Measurements from ENCODE around the gene CDH10.

The CDH10 gene

DNA sequence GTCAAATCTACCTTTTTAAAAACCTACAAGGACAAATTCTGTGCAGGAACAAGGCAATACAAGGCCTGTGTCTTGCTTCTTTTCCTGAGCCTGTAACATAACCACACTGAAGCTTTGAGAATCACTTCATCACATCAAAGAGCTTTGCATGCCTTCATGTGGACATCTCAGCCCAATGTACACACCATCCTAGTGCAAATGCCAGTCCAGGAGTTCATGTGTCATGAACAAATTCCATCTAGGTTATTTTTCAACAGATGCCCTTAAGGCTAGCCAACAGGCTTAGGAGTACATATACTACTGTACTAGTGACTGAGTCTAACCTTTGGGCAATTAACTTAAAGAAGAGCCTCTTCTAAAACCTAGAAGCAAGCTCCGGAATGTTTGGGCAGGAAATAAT, 106.4 kb downstream of the CDH10 start:
- TF ChIP-seq, protein P1, sequence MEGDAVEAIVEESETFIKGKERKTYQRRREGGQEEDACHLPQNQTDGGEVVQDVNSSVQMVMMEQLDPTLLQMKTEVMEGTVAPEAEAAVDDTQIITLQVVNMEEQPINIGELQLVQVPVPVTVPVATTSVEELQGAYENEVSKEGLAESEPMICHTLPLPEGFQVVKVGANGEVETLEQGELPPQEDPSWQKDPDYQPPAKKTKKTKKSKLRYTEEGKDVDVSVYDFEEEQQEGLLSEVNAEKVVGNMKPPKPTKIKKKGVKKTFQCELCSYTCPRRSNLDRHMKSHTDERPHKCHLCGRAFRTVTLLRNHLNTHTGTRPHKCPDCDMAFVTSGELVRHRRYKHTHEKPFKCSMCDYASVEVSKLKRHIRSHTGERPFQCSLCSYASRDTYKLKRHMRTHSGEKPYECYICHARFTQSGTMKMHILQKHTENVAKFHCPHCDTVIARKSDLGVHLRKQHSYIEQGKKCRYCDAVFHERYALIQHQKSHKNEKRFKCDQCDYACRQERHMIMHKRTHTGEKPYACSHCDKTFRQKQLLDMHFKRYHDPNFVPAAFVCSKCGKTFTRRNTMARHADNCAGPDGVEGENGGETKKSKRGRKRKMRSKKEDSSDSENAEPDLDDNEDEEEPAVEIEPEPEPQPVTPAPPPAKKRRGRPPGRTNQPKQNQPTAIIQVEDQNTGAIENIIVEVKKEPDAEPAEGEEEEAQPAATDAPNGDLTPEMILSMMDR (IDR thresholded peaks at IDR 0.05; ENCODE audit: low read length, missing control alignments) = no peak
- no peak overlapping the region for H3K4me3 ChIP-seq (replicated peaks; ENCODE audit: low read depth, low read length)
- no peak for DNase-seq (ENCODE audit: low read depth)

DNA sequence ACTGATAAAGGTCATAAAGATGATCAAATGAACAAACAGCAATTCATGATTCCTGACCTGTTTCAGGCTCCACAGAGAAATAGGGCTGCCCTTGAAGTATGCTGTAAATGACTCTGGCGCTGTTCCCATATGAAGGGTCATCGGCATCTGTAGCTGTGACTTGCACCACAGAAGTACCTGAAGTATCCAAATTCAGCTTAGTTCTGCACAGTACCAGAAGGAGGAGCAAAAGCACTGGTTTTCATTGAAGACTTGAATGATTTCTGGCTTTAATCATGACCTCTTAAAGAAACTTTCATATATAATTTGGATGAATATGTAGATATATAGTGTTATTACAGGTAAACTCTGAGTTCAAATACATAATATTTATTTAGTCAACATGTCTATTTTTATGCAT, 109.1 kb downstream of the CDH10 start:
- DNase-seq (ENCODE audit: low read depth) = no peak
- TF ChIP-seq, protein P1 (IDR thresholded peaks at IDR 0.05; ENCODE audit: low read length, missing control alignments) = no peak
- H3K4me3 ChIP-seq (replicated peaks; ENCODE audit: low read depth, low read length) = no peak overlapping the region

DNA sequence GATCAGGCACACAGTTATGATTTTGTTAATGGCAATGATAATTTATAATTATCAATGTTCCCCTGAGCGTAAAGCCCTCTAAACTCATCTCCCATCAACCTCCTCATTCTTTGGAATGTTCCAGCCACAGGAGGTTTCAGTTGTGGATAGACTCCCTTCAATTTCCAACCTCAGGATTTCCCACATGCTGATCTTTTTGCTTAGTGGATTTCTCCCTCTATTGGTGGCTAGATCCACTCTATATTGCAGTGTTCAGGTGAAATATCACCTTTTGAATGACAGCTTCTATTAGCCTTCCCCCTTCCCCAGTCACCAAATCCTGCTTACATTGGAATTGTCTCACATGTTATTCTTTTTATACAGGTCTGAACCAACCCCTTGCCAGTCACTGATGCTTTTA, 113.9 kb downstream of the CDH10 start:
- DNase-seq (ENCODE audit: low read depth) = no peak
- no peak overlapping the region for H3K4me3 ChIP-seq (replicated peaks; ENCODE audit: low read depth, low read length)
- TF ChIP-seq, protein P1 (IDR thresholded peaks at IDR 0.05; ENCODE audit: low read length, missing control alignments) = no peak

DNA sequence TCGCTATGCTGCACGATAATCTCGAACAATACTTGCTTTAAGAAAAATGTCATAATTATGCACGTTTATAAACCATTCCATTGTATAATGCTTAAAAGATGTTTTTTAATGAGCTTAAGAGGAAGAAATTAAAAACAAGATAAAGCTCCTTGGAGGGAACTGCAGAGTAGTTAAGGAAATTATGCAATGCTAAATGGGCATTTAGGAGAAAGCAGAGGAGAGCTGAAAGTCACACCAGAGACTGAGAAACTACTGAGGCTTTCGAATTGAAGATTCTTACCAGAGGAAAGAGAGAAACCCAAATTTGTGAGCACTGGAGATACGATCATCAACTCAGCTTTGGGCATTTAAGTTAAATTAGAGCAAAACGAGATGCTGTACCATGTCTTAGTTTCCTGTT, 119.4 kb downstream of the CDH10 start:
- DNase-seq (ENCODE audit: low read depth) = no peak
- TF ChIP-seq, protein P1 (IDR thresholded peaks at IDR 0.05; ENCODE audit: low read length, missing control alignments) = no peak
- H3K4me3 ChIP-seq (replicated peaks; ENCODE audit: low read depth, low read length) = no peak overlapping the region

DNA sequence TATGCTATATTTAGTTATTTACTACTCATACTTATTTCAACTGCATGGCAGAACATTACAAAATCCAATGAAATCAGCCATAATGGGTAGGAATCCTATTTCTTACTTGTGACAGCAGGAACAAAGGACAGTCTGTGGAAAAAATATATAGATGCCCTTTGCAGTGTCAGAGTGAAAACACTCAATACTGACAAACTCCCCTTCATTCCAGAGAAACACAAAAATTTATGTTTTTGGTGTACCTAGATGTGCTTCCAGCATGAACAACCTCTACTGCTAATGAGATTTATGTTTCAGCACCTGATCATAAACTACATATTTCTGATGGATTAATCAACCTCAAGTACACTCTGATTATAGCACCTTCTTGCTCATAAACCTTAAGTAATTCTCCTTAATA, 132.4 kb downstream of the CDH10 start:
- DNase-seq (ENCODE audit: low read depth) = no peak
- H3K4me3 ChIP-seq (replicated peaks; ENCODE audit: low read depth, low read length) = no peak overlapping the region
- TF ChIP-seq, protein P1 (IDR thresholded peaks at IDR 0.05; ENCODE audit: low read length, missing control alignments) = no peak

DNA sequence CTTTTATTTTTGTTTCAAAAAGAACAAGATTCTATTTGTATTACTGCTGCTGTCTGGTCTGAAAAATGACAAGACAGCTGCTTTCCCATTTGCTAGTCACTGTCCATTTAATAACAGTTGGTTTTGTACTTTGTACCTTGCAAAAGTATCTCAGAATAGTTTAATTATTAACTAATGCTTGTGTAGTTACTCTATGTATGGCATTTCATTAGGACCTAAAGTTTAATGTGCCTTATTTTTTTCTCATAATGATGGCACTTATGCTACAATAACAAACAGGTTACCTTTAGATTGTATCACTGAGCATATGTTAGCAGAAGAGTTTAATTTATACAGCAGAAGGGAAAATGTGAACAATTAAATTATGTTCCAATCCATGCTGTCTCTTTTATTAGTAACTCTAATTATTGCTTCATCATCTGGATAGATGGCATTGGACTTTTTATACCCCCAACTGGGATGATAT, 134.2 kb downstream of the CDH10 start:
- TF ChIP-seq, protein P1 (IDR thresholded peaks at IDR 0.05; ENCODE audit: low read length, missing control alignments) = no peak
- DNase-seq (ENCODE audit: low read depth) = no peak
- H3K4me3 ChIP-seq (replicated peaks; ENCODE audit: low read depth, low read length) = no peak overlapping the region

DNA sequence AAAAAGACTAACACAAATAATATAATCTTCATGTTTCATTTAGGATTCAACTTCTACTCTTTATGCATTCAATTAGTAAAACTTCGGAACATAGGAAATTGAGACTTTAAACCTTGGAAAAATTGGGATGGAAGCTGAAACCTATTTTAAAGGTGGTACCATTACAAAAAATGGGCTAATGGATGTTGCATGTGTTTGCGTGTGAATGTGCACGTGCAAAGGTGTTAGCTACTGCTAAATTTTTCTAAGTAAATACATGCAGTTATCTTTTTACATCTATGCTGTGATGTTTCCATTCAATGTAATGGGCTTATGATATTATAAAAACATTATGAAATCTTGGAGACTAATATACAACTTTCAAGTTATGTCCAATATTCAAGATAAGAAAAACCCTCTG, 134.8 kb downstream of the CDH10 start:
- TF ChIP-seq, protein P1 (IDR thresholded peaks at IDR 0.05; ENCODE audit: low read length, missing control alignments) = no peak
- H3K4me3 ChIP-seq (replicated peaks; ENCODE audit: low read depth, low read length) = no peak overlapping the region
- DNase-seq (ENCODE audit: low read depth) = no peak

All from fibroblast of pulmonary artery (primary cell).